HepG2 (cell line): ENCODE results near the gene ZKSCAN2. TPM values are rescaled to one million over a fixed set of nuclear protein-coding genes. Genes with fewer than 3 reads are reported as not detected.

Experiments
- BORCS8-MEF2B ChIP-seq: sonication (generic); formaldehyde crosslinking; IDR thresholded peaks from 2 replicates; pipeline ENCODE4 v1.8.0; 2022; ENCODE audit warnings: mild to moderate bottlenecking, missing genetic modification reagents
- HCFC1 ChIP-seq: fragments of 150-350 bp; IDR thresholded peaks from 2 replicates; pipeline ENCODE4 v1.6.1; 2014; ENCODE audit warnings: low read depth, low read length
- KAT7 ChIP-seq: IDR thresholded peaks from 2 replicates; pipeline ENCODE4 v1.6.1; 2018; ENCODE audit warnings: borderline replicate concordance, missing compliant biosample characterization
- RARA ChIP-seq: IDR thresholded peaks from 2 replicates; pipeline ENCODE4 v1.6.1; 2016; ENCODE audit warnings: missing genetic modification reagents, missing compliant biosample characterization
- ZBTB8A ChIP-seq: sonication (generic); formaldehyde crosslinking; IDR thresholded peaks from 2 replicates; pipeline ENCODE4 v1.4.0; 2020; ENCODE audit warnings: mild to moderate bottlenecking, low read depth, missing genetic modification reagents, borderline replicate concordance
- ZFP36L2 ChIP-seq: sonication (generic); formaldehyde crosslinking; IDR thresholded peaks from 2 replicates; pipeline ENCODE4 v1.4.0; 2020; ENCODE audit warnings: missing genetic modification reagents
- ZFP82 ChIP-seq: sonication (generic); formaldehyde crosslinking; IDR thresholded peaks from 2 replicates; pipeline ENCODE4 v1.5.1; 2020; ENCODE audit warnings: mild to moderate bottlenecking, missing genetic modification reagents, borderline replicate concordance
- ZFP90 ChIP-seq: sonication (generic); formaldehyde crosslinking; IDR thresholded peaks from 2 replicates; pipeline ENCODE4 v1.8.0; 2022; ENCODE audit warnings: missing genetic modification reagents, mild to moderate bottlenecking, inconsistent platforms, borderline replicate concordance
- ZMYM3 ChIP-seq: sonication (generic); formaldehyde crosslinking; IDR thresholded peaks from 2 replicates; pipeline ENCODE4 v1.5.1; 2020; ENCODE audit warnings: mild to moderate bottlenecking, missing genetic modification reagents
- ZMYM4 ChIP-seq: sonication (generic); formaldehyde crosslinking; IDR thresholded peaks from 2 replicates; pipeline ENCODE4 v1.8.1; 2023; ENCODE audit warnings: mild to moderate bottlenecking, missing genetic modification reagents
- ZNF24 ChIP-seq: fragments of 450-650 bp; IDR thresholded peaks from 2 replicates; pipeline ENCODE4 v1.6.1; 2017; ENCODE audit warnings: antibody characterized with exemption, mild to moderate bottlenecking
- polyA plus RNA-seq, 8 experiments: library from polyadenylated mRNA; depleted of rRNA in 3 of 8; stranded (reverse) in 7 of 8; unstranded in 1 of 8; fragments of >200 nt; fragmentation: Illumina TruSeq in 4 of 8; extraction: Trizol in 4 of 8; gene quantifications; 2 replicates each; pipeline versions ENCODE4 v1.2.1 to v1.2.3, GENCODE V29; 2011 to 2016; ENCODE audit warnings: low read depth in 4 of 8, missing spikeins in 1 of 8, mixed read lengths in 1 of 8; ENCODE audit not compliant: insufficient read depth in 1 of 8
- total RNA-seq, 5 experiments: library from RNA; depleted of rRNA; stranded (reverse); fragments of >200 nt; fragmentation: Illumina TruSeq; extraction: Trizol; gene quantifications; 2 replicates each; pipeline ENCODE4 v1.2.3, GENCODE V29; 2016; ENCODE audit warnings: low read depth in 1 of 5
- TF ChIP-seq, protein P1 (sequence below): sonication (generic); formaldehyde crosslinking; IDR thresholded peaks from 2 replicates; pipeline ENCODE4 v1.4.0; 2020; ENCODE audit warnings: missing genetic modification reagents
- TF ChIP-seq, protein P2 (sequence below), 2 experiments: fragments of 450-650 bp in 1 of 2; sonication (generic) in 1 of 2; formaldehyde crosslinking; IDR thresholded peaks; 2 replicates each; pipeline versions ENCODE4 v1.5.0 to v1.8.0; 2020 to 2022; ENCODE audit warnings: mild to moderate bottlenecking in 1 of 2, missing genetic modification reagents in 1 of 2
- TF ChIP-seq, protein P3 (sequence below): sonication (generic); formaldehyde crosslinking; IDR thresholded peaks from 2 replicates; pipeline ENCODE4 v1.4.0; 2020; ENCODE audit warnings: missing genetic modification reagents
- TF ChIP-seq, protein P4 (sequence below): sonication (generic); formaldehyde crosslinking; IDR thresholded peaks from 2 replicates; pipeline ENCODE4 v1.5.0; 2020; ENCODE audit warnings: missing genetic modification reagents, mild to moderate bottlenecking, borderline replicate concordance
- TF ChIP-seq, protein P5 (sequence below): sonication (generic); formaldehyde crosslinking; IDR thresholded peaks from 2 replicates; pipeline ENCODE4 v1.4.0; 2020; ENCODE audit warnings: mild to moderate bottlenecking, missing genetic modification reagents

Gene ZKSCAN2
- total and polyA plus RNA-seq, 2 of the 13 experiments (the other 11 are each of a cell fraction or from before 2014, with no cell fraction given), result 4.2 to 11.1 TPM

DNA sequence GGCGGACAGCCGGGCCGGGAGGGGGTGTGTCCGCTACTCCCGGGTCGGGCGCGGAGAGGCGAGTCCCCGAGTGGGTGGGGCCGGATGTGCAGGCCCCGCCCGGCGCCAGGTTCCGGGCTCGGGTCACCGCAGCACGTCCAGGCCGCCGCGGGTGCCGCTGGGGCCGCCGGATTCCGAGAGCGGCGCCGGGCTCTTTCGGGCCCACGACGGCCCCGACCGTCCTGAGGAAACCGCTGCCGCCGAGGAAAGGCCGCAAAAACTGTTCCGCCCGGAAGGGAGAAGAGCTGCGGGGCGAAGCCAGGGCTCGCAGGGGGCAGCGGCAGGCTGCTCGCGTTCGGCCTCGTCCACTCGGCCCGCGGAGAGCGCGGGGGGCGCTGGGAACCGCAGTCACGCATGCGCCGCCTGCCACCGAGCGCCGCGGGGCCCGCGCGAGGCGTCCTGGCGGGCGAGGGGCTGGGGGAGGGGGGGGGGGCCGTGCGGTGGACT, at the start of gene ZKSCAN2 (continued):
- TF ChIP-seq, protein P1, sequence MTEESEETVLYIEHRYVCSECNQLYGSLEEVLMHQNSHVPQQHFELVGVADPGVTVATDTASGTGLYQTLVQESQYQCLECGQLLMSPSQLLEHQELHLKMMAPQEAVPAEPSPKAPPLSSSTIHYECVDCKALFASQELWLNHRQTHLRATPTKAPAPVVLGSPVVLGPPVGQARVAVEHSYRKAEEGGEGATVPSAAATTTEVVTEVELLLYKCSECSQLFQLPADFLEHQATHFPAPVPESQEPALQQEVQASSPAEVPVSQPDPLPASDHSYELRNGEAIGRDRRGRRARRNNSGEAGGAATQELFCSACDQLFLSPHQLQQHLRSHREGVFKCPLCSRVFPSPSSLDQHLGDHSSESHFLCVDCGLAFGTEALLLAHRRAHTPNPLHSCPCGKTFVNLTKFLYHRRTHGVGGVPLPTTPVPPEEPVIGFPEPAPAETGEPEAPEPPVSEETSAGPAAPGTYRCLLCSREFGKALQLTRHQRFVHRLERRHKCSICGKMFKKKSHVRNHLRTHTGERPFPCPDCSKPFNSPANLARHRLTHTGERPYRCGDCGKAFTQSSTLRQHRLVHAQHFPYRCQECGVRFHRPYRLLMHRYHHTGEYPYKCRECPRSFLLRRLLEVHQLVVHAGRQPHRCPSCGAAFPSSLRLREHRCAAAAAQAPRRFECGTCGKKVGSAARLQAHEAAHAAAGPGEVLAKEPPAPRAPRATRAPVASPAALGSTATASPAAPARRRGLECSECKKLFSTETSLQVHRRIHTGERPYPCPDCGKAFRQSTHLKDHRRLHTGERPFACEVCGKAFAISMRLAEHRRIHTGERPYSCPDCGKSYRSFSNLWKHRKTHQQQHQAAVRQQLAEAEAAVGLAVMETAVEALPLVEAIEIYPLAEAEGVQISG (CRISPR knock-in tag), result peak; percentile 70; the same call in 1 of the 2 replicates
- TF ChIP-seq, protein P2, sequence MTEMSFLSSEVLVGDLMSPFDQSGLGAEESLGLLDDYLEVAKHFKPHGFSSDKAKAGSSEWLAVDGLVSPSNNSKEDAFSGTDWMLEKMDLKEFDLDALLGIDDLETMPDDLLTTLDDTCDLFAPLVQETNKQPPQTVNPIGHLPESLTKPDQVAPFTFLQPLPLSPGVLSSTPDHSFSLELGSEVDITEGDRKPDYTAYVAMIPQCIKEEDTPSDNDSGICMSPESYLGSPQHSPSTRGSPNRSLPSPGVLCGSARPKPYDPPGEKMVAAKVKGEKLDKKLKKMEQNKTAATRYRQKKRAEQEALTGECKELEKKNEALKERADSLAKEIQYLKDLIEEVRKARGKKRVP (CRISPR knock-in tag; IDR thresholded peaks at IDR 0.05), result no peak; a peak in 1 of 4 replicates
- TF ChIP-seq, protein P3, sequence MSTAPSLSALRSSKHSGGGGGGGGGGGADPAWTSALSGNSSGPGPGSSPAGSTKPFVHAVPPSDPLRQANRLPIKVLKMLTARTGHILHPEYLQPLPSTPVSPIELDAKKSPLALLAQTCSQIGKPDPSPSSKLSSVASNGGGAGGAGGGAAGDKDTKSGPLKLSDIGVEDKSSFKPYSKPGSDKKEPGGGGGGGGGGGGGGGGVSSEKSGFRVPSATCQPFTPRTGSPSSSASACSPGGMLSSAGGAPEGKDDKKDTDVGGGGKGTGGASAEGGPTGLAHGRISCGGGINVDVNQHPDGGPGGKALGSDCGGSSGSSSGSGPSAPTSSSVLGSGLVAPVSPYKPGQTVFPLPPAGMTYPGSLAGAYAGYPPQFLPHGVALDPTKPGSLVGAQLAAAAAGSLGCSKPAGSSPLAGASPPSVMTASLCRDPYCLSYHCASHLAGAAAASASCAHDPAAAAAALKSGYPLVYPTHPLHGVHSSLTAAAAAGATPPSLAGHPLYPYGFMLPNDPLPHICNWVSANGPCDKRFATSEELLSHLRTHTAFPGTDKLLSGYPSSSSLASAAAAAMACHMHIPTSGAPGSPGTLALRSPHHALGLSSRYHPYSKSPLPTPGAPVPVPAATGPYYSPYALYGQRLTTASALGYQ (CRISPR knock-in tag), result peak; percentile 38; the same call in 1 of the 2 replicates
- TF ChIP-seq, protein P4, sequence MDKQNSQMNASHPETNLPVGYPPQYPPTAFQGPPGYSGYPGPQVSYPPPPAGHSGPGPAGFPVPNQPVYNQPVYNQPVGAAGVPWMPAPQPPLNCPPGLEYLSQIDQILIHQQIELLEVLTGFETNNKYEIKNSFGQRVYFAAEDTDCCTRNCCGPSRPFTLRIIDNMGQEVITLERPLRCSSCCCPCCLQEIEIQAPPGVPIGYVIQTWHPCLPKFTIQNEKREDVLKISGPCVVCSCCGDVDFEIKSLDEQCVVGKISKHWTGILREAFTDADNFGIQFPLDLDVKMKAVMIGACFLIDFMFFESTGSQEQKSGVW (CRISPR knock-in tag), result no peak
- TF ChIP-seq ZFP82 (CRISPR knock-in tag), result no peak
- TF ChIP-seq HCFC1, result no peak
- TF ChIP-seq ZMYM4 (CRISPR knock-in tag), result no peak
- TF ChIP-seq ZFP90 (CRISPR knock-in tag), result peak; percentile 63; the same call in 1 of the 2 replicates
- TF ChIP-seq ZFP36L2 (CRISPR knock-in tag), result 0 out of 2 replicates have a peak, but pooled peaks have one; percentile 82
- TF ChIP-seq, protein P5, sequence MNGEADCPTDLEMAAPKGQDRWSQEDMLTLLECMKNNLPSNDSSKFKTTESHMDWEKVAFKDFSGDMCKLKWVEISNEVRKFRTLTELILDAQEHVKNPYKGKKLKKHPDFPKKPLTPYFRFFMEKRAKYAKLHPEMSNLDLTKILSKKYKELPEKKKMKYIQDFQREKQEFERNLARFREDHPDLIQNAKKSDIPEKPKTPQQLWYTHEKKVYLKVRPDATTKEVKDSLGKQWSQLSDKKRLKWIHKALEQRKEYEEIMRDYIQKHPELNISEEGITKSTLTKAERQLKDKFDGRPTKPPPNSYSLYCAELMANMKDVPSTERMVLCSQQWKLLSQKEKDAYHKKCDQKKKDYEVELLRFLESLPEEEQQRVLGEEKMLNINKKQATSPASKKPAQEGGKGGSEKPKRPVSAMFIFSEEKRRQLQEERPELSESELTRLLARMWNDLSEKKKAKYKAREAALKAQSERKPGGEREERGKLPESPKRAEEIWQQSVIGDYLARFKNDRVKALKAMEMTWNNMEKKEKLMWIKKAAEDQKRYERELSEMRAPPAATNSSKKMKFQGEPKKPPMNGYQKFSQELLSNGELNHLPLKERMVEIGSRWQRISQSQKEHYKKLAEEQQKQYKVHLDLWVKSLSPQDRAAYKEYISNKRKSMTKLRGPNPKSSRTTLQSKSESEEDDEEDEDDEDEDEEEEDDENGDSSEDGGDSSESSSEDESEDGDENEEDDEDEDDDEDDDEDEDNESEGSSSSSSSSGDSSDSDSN (CRISPR knock-in tag), result no peak
- TF ChIP-seq KAT7, result peak; percentile 1; the same call in 1 of the 2 replicates
- no peak for TF ChIP-seq ZMYM3
- TF ChIP-seq RARA (CRISPR knock-in tag), result peak; percentile 29; the same call in 1 of the 2 replicates
- TF ChIP-seq BORCS8-MEF2B (CRISPR knock-in tag), result 0 out of 2 replicates have a peak, but pooled peaks have one; percentile 21
- TF ChIP-seq ZNF24, result peak; percentile 22; the same call in 1 of the 2 replicates
- peak; percentile 29; the same call in 1 of the 2 replicates for TF ChIP-seq ZBTB8A (CRISPR knock-in tag)
